NK-92 treated with Interleukin-12 subunit alpha and Interleukin-12 subunit beta, amount 100 ng/mL, for 24 hours (cell line): ENCODE measurements around the gene CFAP54.

Source experiments
- DNase-seq: peaks from one replicate; lab custom pipeline; 2025; lab: John Stamatoyannopoulos, UW

Gene CFAP54

GRCh38 chr12:96824838-96825236 is 335.5 kb downstream of the CFAP54 start:
- DNase-seq = no peak

- DNase-seq = no peak
These were observed 338.9 kb downstream of the CFAP54 start for GRCh38 chr12:96828169-96828789.

GRCh38 chr12:96829354-96829753 is 340.0 kb downstream of the CFAP54 start:
- DNase-seq = no peak

- DNase-seq = no peak
These were observed 342.0 kb downstream of the CFAP54 start for GRCh38 chr12:96831346-96831745.

GRCh38 chr12:96846293-96846692 is 356.9 kb downstream of the CFAP54 start:
- no peak for DNase-seq

- no peak for DNase-seq
These were observed 361.3 kb downstream of the CFAP54 start for GRCh38 chr12:96850676-96851075.

GRCh38 chr12:96858162-96858561 is 368.8 kb downstream of the CFAP54 start:
- DNase-seq = no peak

- DNase-seq = no peak
These were observed 372.3 kb downstream of the CFAP54 start for GRCh38 chr12:96861656-96862055.

- DNase-seq = no peak
These were observed 372.9 kb downstream of the CFAP54 start for GRCh38 chr12:96862326-96862725.

- no peak for DNase-seq
These were observed 375.0 kb downstream of the CFAP54 start for GRCh38 chr12:96864335-96864734.

- no peak for DNase-seq
These were observed 377.6 kb downstream of the CFAP54 start for GRCh38 chr12:96866801-96867590.

GRCh38 chr12:96870946-96871345 is 381.6 kb downstream of the CFAP54 start:
- no peak for DNase-seq

- DNase-seq = no peak
These were observed 383.6 kb downstream of the CFAP54 start for GRCh38 chr12:96872961-96873360.

GRCh38 chr12:96874211-96874610 is 384.8 kb downstream of the CFAP54 start:
- DNase-seq = no peak

- no peak for DNase-seq
These were observed 387.6 kb downstream of the CFAP54 start for GRCh38 chr12:96876966-96877365.

- DNase-seq = no peak
These were observed 389.3 kb downstream of the CFAP54 start for GRCh38 chr12:96878704-96879103.

- DNase-seq = no peak
These were observed 389.9 kb downstream of the CFAP54 start for GRCh38 chr12:96879301-96879700.

- DNase-seq = no peak
These were observed 390.8 kb downstream of the CFAP54 start for GRCh38 chr12:96880220-96880619.

GRCh38 chr12:96881608-96882007 is 392.2 kb downstream of the CFAP54 start:
- no peak for DNase-seq

GRCh38 chr12:96882862-96883261 is 393.5 kb downstream of the CFAP54 start:
- DNase-seq = no peak

GRCh38 chr12:96883571-96883970 is 394.2 kb downstream of the CFAP54 start:
- no peak for DNase-seq

GRCh38 chr12:96886998-96887677 is 397.8 kb downstream of the CFAP54 start:
- DNase-seq = no peak

GRCh38 chr12:96889273-96889933 is 400.0 kb downstream of the CFAP54 start:
- no peak for DNase-seq
